COLO829 (cell line): ENCODE results near the gene PAX7.

Source experiments
- DNase-seq: peaks from one replicate; pipeline ENCODE4 v3.0.0; 2012; ENCODE audit warnings: low spot score

The PAX7 gene

GRCh38 chr1:18795002-18795689 is 164.5 kb downstream of the PAX7 start:
- no peak for DNase-seq

GRCh38 chr1:18796950-18797349 is 166.3 kb downstream of the PAX7 start:
- no peak for DNase-seq
